HCT116 (cell line): ENCODE measurements around the gene CHN1.

Experiments
- CEBPB ChIP-seq: IDR thresholded peaks from 2 replicates; pipeline ENCODE4 v1.6.1; 2012; ENCODE audit warnings: low read depth
- EGR1 ChIP-seq: IDR thresholded peaks from 2 replicates; pipeline ENCODE4 v1.6.1; 2012; ENCODE audit warnings: low read depth
- POLR2A ChIP-seq: IDR thresholded peaks from 2 replicates; pipeline ENCODE4 v1.7.0; 2011; ENCODE audit warnings: borderline replicate concordance; ENCODE audit not compliant: insufficient read depth, insufficient read length; ENCODE audit errors: extremely low read depth
- POLR2AphosphoS5 ChIP-seq: IDR thresholded peaks from 2 replicates; pipeline ENCODE4 v1.6.1; 2011; ENCODE audit warnings: mild to moderate bottlenecking, low read depth, low read length, moderate library complexity
- SIN3A ChIP-seq: IDR thresholded peaks from 2 replicates; pipeline ENCODE4 v1.6.1; 2012; ENCODE audit warnings: low read depth
- SRF ChIP-seq: IDR thresholded peaks from 2 replicates; pipeline ENCODE4 v1.6.1; 2012; ENCODE audit warnings: low read depth
- ZNF274 ChIP-seq: fragments of 200-500 bp; sonication (Bioruptor generic); IDR thresholded peaks from 2 replicates; pipeline ENCODE4 v1.6.1; 2014; ENCODE audit warnings: mild to moderate bottlenecking, low read depth, low read length, inconsistent platforms
- TF ChIP-seq, protein P1 (sequence below): IDR thresholded peaks from 2 replicates; pipeline ENCODE4 v1.6.1; 2012; ENCODE audit warnings: low read depth
- TF ChIP-seq, protein P2 (sequence below), 3 experiments: fragments of 200-600 bp in 1 of 3; sonication (generic) in 1 of 3; IDR thresholded peaks in 2 of 3; conservative IDR thresholded peaks in 1 of 3; 2 replicates each; pipeline ENCODE4 v1.5.1; 2012 to 2017; ENCODE audit warnings: low read depth in 2 of 3, low read length in 2 of 3, antibody characterized with exemption in 1 of 3, borderline replicate concordance in 1 of 3, control low read depth in 1 of 3, mild to moderate bottlenecking in 1 of 3, mixed read lengths in 1 of 3, mixed run types in 1 of 3, moderate library complexity in 1 of 3; ENCODE audit not compliant: insufficient read depth in 1 of 3
- TF ChIP-seq, protein P3 (sequence below): IDR thresholded peaks from 2 replicates; pipeline ENCODE4 v1.6.1; 2012
- TF ChIP-seq, protein P4 (sequence below): IDR thresholded peaks from 2 replicates; pipeline ENCODE4 v1.6.1; 2011; ENCODE audit warnings: mild to moderate bottlenecking, low read length, moderate library complexity; ENCODE audit not compliant: insufficient replicate concordance; ENCODE audit errors: extremely low read depth

DNA sequence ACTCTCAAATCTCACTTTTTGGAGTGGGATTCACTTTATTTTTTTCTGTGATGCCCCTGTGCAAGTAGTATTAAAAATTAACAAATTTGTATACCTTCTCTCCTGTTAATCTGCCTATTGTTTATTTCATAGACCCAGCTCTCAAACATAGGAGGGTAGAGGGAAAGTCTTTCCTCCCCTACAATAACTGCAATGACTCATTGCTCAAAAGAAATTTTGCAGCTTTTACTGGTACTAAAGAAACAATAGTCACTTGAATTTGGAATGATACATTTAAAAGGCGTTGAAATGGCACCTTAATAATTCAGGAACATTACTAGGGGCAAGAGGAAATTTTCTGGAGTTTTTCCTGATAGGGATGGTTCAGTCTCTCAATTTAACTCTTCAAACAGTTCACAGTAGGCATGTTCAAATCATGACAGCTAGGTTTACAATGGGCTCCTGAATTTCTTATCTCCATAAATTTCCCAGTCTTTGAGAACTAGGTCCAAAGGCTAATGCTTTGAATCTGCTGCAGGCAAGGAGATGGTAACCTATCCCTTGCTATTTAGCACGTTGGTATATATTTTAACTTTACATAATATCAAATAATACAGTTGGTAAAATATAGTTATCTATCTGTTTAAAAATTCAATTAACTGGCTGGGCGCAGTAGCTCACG, 88.8 kb downstream of the CHN1 start:
- TF ChIP-seq, protein P1, sequence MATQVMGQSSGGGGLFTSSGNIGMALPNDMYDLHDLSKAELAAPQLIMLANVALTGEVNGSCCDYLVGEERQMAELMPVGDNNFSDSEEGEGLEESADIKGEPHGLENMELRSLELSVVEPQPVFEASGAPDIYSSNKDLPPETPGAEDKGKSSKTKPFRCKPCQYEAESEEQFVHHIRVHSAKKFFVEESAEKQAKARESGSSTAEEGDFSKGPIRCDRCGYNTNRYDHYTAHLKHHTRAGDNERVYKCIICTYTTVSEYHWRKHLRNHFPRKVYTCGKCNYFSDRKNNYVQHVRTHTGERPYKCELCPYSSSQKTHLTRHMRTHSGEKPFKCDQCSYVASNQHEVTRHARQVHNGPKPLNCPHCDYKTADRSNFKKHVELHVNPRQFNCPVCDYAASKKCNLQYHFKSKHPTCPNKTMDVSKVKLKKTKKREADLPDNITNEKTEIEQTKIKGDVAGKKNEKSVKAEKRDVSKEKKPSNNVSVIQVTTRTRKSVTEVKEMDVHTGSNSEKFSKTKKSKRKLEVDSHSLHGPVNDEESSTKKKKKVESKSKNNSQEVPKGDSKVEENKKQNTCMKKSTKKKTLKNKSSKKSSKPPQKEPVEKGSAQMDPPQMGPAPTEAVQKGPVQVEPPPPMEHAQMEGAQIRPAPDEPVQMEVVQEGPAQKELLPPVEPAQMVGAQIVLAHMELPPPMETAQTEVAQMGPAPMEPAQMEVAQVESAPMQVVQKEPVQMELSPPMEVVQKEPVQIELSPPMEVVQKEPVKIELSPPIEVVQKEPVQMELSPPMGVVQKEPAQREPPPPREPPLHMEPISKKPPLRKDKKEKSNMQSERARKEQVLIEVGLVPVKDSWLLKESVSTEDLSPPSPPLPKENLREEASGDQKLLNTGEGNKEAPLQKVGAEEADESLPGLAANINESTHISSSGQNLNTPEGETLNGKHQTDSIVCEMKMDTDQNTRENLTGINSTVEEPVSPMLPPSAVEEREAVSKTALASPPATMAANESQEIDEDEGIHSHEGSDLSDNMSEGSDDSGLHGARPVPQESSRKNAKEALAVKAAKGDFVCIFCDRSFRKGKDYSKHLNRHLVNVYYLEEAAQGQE = no peak
- TF ChIP-seq, protein P2, sequence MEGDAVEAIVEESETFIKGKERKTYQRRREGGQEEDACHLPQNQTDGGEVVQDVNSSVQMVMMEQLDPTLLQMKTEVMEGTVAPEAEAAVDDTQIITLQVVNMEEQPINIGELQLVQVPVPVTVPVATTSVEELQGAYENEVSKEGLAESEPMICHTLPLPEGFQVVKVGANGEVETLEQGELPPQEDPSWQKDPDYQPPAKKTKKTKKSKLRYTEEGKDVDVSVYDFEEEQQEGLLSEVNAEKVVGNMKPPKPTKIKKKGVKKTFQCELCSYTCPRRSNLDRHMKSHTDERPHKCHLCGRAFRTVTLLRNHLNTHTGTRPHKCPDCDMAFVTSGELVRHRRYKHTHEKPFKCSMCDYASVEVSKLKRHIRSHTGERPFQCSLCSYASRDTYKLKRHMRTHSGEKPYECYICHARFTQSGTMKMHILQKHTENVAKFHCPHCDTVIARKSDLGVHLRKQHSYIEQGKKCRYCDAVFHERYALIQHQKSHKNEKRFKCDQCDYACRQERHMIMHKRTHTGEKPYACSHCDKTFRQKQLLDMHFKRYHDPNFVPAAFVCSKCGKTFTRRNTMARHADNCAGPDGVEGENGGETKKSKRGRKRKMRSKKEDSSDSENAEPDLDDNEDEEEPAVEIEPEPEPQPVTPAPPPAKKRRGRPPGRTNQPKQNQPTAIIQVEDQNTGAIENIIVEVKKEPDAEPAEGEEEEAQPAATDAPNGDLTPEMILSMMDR (IDR thresholded peaks at IDR 0.05 in 2 of 3, conservative IDR thresholded peaks at IDR 0.05 in 1 of 3; ENCODE audit: borderline replicate concordance in 1 of 3, insufficient read depth in 1 of 3, low read depth in 2 of 3, low read length in 2 of 3) = no peak
- TF ChIP-seq CEBPB = no peak
- no peak for TF ChIP-seq ZNF274
- TF ChIP-seq SRF = no peak
- TF ChIP-seq, protein P3, sequence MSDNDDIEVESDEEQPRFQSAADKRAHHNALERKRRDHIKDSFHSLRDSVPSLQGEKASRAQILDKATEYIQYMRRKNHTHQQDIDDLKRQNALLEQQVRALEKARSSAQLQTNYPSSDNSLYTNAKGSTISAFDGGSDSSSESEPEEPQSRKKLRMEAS = no peak
- TF ChIP-seq, protein P4, sequence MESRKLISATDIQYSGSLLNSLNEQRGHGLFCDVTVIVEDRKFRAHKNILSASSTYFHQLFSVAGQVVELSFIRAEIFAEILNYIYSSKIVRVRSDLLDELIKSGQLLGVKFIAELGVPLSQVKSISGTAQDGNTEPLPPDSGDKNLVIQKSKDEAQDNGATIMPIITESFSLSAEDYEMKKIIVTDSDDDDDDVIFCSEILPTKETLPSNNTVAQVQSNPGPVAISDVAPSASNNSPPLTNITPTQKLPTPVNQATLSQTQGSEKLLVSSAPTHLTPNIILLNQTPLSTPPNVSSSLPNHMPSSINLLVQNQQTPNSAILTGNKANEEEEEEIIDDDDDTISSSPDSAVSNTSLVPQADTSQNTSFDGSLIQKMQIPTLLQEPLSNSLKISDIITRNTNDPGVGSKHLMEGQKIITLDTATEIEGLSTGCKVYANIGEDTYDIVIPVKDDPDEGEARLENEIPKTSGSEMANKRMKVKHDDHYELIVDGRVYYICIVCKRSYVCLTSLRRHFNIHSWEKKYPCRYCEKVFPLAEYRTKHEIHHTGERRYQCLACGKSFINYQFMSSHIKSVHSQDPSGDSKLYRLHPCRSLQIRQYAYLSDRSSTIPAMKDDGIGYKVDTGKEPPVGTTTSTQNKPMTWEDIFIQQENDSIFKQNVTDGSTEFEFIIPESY = no peak
- no peak for TF ChIP-seq POLR2AphosphoS5
- no peak for TF ChIP-seq POLR2A
- no peak for TF ChIP-seq EGR1
- no peak for TF ChIP-seq SIN3A
